Fibroblast of lung (primary cell): ENCODE data around the gene DENR. TPM values are rescaled to one million over a fixed set of nuclear protein-coding genes. Genes with fewer than 3 reads are reported as not detected.

Experiments used
- DNase-seq, 2 donors: peaks; one replicate each; pipeline versions ENCODE4 v3.0.0 to v3.0.0-alpha.2; 2010; ENCODE audit warnings: low read depth in 2 of 2
- H2AFZ ChIP-seq: 2 replicates; pipeline ENCODE4 v1.5.1; 2012; ENCODE audit warnings: low read length, control low read depth, inconsistent platforms
- H3K27ac ChIP-seq: 2 replicates; pipeline ENCODE4 v1.5.1; 2011; ENCODE audit warnings: low read length, control low read depth; ENCODE audit not compliant: insufficient read depth
- H3K27me3 ChIP-seq: 2 replicates; pipeline ENCODE4 v1.5.1; 2011; ENCODE audit warnings: mild to moderate bottlenecking, low read length; ENCODE audit not compliant: control insufficient read depth, insufficient read depth
- H3K36me3 ChIP-seq: 2 replicates; pipeline ENCODE4 v1.5.1; 2011; ENCODE audit warnings: low read length; ENCODE audit not compliant: control insufficient read depth, insufficient read depth
- H3K4me1 ChIP-seq: 2 replicates; pipeline ENCODE4 v1.5.1; 2011; ENCODE audit warnings: low read length; ENCODE audit not compliant: control insufficient read depth, insufficient read depth; ENCODE audit errors: extremely low read depth
- H3K4me2 ChIP-seq: 2 replicates; pipeline ENCODE4 v1.5.1; 2011; ENCODE audit warnings: low read length, control low read depth; ENCODE audit not compliant: insufficient read depth; ENCODE audit errors: extremely low read depth
- H3K4me3 ChIP-seq, 4 experiments: fragments of 200-600 bp in 1 of 4; sonication (generic) in 1 of 4; replicated peaks in 1 of 4; 2 replicates each; pipeline ENCODE4 v1.5.1; 2011 to 2016; ENCODE audit warnings: low read length in 4 of 4, low read depth in 3 of 4, mild to moderate bottlenecking in 3 of 4, control low read depth in 2 of 4, inconsistent platforms in 1 of 4, mixed read lengths in 1 of 4; ENCODE audit not compliant: insufficient read depth in 1 of 4; ENCODE audit errors: control extremely low read depth in 1 of 4
- H3K79me2 ChIP-seq: 2 replicates; pipeline ENCODE4 v1.5.1; 2012; ENCODE audit warnings: mild to moderate bottlenecking, low read length, inconsistent platforms; ENCODE audit not compliant: control insufficient read depth, insufficient read depth
- H3K9ac ChIP-seq: 2 replicates; pipeline ENCODE4 v1.5.1; 2011; ENCODE audit warnings: mild to moderate bottlenecking, low read length, control low read depth; ENCODE audit not compliant: insufficient read depth
- H3K9me3 ChIP-seq: 2 replicates; pipeline ENCODE4 v1.5.1; 2012; ENCODE audit warnings: low read depth, low read length; ENCODE audit not compliant: control insufficient read depth, insufficient read depth
- H4K20me1 ChIP-seq: 2 replicates; pipeline ENCODE4 v1.5.1; 2011; ENCODE audit warnings: low read length; ENCODE audit not compliant: control insufficient read depth, insufficient read depth; ENCODE audit errors: extremely low read depth
- EZH2 ChIP-seq: IDR thresholded peaks from 2 replicates; pipeline ENCODE4 v1.5.1; 2012; ENCODE audit warnings: low read length, control low read depth, mild to moderate bottlenecking; ENCODE audit errors: missing control alignments
- polyA plus RNA-seq, 2 donors: library from polyadenylated mRNA; depleted of rRNA in 1 of 2; stranded (reverse) in 1 of 2; unstranded in 1 of 2; fragments of >200 nt; gene quantifications; 2 replicates each; pipeline ENCODE4 v1.2.1, GENCODE V29; 2011 to 2012; ENCODE audit warnings: missing spikeins in 1 of 2
- total RNA-seq: library from RNA; depleted of rRNA; stranded (reverse); fragments of >200 nt; gene quantifications from 2 replicates; pipeline ENCODE4 v1.2.1, GENCODE V29; 2014
- TF ChIP-seq, protein P1 (sequence below), 2 donors: IDR thresholded peaks in 1 of 2; conservative IDR thresholded peaks in 1 of 2; 1 replicate in 1 of 2; 2 replicates in 1 of 2; pipeline ENCODE4 v1.5.1; 2011 to 2012; ENCODE audit warnings: low read length in 2 of 2, control low read depth in 1 of 2, inconsistent platforms in 1 of 2, low read depth in 1 of 2, mild to moderate bottlenecking in 1 of 2

The DENR gene
- total and polyA plus RNA-seq, 2 donors (not counting 1 experiment from before 2014, with no cell fraction given): 40.6 to 49.1 TPM

DNA sequence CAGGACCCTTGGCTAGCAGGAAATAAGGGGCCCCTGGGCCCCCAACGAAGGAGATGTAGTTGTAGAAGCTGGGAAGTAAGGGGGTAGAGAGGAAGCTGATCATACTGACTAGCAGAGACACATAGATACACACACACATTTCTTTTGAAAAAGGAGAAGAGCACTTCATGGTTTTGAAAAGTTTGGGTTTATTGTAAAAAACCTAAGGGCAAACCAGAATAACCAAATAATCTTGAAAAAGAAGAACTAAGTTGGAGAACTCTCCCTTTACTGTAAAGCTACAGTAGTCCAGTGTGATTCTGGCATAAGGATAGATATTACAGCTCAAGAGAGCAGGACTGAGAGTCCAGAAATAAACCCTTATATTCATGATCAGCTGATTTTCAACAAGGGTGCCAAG is 30.2 kb upstream of the DENR start:
- DNase-seq: no peak
- H3K79me2 ChIP-seq: no peaks in the 10 kb centered on the region
- no peak overlapping the region for H3K4me2 ChIP-seq
- no peak overlapping the region for H3K4me3 ChIP-seq
- no peak overlapping the region for H3K27ac ChIP-seq
- no peaks in the 10 kb centered on the region for H3K27me3 ChIP-seq
- no peaks in the 10 kb centered on the region for H3K9me3 ChIP-seq
- H3K4me1 ChIP-seq: no peaks in the 10 kb centered on the region
- H3K36me3 ChIP-seq: no peaks in the 10 kb centered on the region
- TF ChIP-seq, protein P1, sequence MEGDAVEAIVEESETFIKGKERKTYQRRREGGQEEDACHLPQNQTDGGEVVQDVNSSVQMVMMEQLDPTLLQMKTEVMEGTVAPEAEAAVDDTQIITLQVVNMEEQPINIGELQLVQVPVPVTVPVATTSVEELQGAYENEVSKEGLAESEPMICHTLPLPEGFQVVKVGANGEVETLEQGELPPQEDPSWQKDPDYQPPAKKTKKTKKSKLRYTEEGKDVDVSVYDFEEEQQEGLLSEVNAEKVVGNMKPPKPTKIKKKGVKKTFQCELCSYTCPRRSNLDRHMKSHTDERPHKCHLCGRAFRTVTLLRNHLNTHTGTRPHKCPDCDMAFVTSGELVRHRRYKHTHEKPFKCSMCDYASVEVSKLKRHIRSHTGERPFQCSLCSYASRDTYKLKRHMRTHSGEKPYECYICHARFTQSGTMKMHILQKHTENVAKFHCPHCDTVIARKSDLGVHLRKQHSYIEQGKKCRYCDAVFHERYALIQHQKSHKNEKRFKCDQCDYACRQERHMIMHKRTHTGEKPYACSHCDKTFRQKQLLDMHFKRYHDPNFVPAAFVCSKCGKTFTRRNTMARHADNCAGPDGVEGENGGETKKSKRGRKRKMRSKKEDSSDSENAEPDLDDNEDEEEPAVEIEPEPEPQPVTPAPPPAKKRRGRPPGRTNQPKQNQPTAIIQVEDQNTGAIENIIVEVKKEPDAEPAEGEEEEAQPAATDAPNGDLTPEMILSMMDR (conservative IDR thresholded peaks at IDR 0.05 in 1 of 2, IDR thresholded peaks at IDR 0.05 in 1 of 2; ENCODE audit: low read depth in 1 of 2, low read length in 2 of 2): no peak
- no peak for TF ChIP-seq EZH2
- H2AFZ ChIP-seq: no peak overlapping the region
- H4K20me1 ChIP-seq: no peaks in the 10 kb centered on the region
- no peak overlapping the region for H3K9ac ChIP-seq

GRCh38 chr12:122724641-122725243 is 27.9 kb upstream of the DENR start:
- Histone ChIP-seq H3K4me1 (no peaks in the 10 kb centered on the region), H3K9me3 (no peaks in the 10 kb centered on the region), H3K79me2 (no peaks in the 10 kb centered on the region), H4K20me1 (no peaks in the 10 kb centered on the region), H3K27ac (no peak overlapping the region), H3K36me3 (no peaks in the 10 kb centered on the region), H3K9ac (no peak overlapping the region), H3K4me3 (no peak overlapping the region), H3K27me3 (no peaks in the 10 kb centered on the region), H3K4me2 (no peak overlapping the region), H2AFZ (no peak overlapping the region)
- no peak for DNase-seq
- TF ChIP-seq, protein P1 (conservative IDR thresholded peaks at IDR 0.05 in 1 of 2, IDR thresholded peaks at IDR 0.05 in 1 of 2; ENCODE audit: low read depth in 1 of 2, low read length in 2 of 2): no peak
- no peak for TF ChIP-seq EZH2

DNA sequence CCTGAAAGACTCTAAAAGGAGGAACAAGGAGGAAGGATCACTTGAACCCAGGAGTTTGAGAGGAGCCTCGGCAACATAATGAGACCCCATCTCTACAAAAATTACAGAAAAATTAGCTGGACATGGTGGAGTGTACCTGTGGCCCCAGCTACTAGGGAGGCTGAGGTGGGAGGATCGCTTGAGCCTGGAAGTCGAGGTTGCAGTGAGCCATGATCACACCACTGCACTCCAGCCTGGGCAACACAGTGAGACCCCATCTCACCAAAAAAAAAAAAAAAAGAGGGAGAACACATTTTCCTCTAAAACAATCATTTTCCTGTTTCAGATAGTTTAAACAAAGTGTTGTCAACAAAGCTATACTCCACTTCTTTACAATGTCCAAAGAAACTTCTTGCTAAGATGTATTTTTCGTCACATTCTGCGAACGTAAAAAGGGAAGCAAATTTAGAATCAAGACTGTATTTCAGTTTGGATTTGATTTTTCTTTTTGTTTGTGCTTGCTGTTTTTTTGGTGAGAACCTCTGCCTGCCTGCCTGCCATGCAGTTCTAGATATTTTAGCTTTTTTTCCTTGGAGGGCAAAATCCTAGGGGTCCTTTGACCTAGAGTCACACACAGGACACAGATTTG is 27.1 kb upstream of the DENR start:
- Histone ChIP-seq H4K20me1 (no peaks in the 10 kb centered on the region), H3K36me3 (no peaks in the 10 kb centered on the region), H3K9me3 (no peaks in the 10 kb centered on the region), H3K4me3 (no peak overlapping the region), H3K79me2 (no peaks in the 10 kb centered on the region), H3K27ac (no peak overlapping the region), H3K4me1 (no peaks in the 10 kb centered on the region), H2AFZ (no peak overlapping the region), H3K27me3 (no peaks in the 10 kb centered on the region), H3K9ac (no peak overlapping the region), H3K4me2 (no peak overlapping the region)
- no peak for DNase-seq
- TF ChIP-seq, protein P1 (conservative IDR thresholded peaks at IDR 0.05 in 1 of 2, IDR thresholded peaks at IDR 0.05 in 1 of 2; ENCODE audit: low read depth in 1 of 2, low read length in 2 of 2): no peak
- TF ChIP-seq EZH2: no peak
